ENCODE results near the gene AKAP11.

AKAP11 gene

GRCh38 chr13:42337808-42338600 lies 66.1 kb downstream of the AKAP11 start:
- no peak for DNase-seq

GRCh38 chr13:42345367-42345766 lies 73.4 kb downstream of the AKAP11 start:
- DNase-seq, result no peak

- DNase-seq, result no peak
These were observed 76.6 kb downstream of the AKAP11 start for GRCh38 chr13:42348576-42348975.

- DNase-seq, result no peak
These were observed 78.2 kb downstream of the AKAP11 start for GRCh38 chr13:42350141-42350540.

DNA sequence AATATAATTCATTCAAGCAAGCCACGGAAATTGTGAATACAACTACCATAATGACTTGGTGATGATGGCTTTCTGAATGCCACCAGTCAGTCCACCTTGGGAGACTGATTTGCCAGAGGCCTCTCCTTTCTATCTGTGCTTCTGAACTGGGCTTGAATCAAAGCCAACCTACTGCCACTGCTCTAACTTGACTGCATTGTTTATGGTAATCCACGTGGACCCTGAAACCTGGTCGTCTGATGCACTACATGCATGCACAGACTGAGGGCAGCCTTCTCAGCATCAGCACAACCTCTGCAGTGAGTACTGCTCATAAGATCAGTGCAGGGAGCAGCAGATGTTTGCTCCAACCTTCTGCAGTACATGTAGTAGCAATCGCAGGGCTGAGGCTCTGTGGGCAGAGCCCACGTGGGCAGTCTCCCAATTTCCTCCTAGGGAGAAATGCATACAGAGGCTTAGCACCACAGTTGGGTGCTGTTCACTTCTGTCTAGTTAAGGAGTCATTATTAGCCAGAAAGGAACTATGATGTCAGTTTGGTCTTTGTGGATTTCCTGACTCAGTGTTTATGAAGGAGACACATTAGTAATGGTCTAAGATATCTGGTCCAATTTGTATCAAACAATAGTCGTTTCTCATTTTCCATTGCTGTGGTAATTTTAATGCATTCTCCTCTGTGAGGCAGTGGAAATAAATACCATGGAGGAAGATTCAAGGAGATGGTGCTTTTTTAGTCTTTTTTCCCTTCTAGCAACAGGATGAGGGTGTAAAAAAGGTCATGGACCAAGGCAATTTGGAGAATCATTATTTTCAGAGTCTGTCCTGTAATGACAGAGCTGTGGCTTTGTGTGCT lies 82.5 kb downstream of the AKAP11 start:
- DNase-seq, result peak; percentile 82

- DNase-seq, result peak; percentile 65
These were observed 83.1 kb downstream of the AKAP11 start for GRCh38 chr13:42355092-42355485.

DNA sequence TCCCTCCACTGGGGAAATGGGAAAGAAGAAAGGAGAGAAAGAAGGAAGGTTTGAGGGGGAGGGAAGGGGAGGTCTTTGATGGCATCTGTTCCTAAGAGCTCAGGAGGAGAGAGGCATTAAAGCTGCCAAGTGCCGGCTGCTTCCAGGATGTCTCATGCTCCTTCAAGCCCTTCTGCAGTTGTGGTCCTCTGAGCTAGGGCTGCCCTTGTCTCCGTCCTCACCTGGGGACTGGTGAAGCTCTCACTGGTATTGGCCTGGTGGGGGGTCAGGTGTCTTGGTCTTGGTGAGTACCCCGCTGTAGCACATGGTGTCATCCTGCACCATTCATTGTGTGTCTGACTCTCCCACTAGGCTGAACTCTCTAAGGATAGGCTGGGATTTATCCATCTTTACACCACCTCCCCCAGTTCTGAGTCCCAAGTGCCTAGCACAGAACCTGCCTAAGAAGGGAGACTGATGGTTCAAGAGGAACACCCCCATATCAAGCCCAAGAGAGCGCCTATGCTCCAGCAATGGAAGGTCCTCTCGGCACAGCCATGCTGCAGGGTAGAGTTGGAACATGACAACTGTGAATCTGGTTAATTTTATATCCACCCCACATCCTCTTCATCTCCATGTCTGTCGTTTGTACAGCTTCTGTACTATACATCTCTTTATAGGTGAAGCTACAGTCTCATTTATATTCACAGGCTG lies 83.7 kb downstream of the AKAP11 start:
- DNase-seq, result no peak

DNA sequence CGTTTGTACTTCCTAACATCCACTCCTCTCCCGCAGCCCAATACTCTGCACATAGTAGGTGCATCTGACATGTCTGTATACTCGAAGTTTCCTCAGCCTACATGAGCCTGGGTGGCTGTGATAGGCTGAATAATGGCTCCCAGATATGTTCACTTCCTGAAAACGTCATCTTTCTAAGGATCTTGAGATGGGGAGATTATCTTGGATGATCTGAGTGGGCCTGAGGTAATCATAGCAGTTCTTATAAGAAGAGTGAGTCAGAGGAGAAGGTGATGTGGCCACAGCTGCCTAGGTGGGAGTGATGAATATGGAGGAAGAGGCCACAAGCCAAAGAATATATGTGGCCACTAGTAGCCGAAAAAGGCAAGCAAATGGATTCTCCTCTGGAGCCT lies 84.2 kb downstream of the AKAP11 start:
- DNase-seq, result peak; percentile 68

- DNase-seq, result no peak
These were observed 88.2 kb downstream of the AKAP11 start for GRCh38 chr13:42360046-42360574.

DNA sequence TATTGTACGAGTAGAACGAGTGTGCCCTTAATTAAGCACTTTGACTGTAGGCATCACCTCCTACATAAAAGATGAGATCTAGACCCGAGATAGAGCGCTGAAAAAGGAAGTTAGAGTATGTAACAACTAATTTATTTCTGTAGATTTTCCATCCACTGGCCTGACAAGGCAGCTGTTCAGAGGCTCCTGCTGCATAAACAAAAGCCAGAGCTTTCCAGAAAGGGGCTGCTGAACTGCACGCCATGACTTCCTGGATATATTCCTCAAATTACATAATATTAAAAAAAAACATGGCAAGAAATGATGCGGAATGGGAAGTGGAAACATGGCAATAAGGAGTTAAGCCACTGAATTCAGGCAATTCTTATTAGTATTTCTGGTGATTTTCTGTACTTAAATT lies 89.7 kb downstream of the AKAP11 start:
- no peak for DNase-seq

GRCh38 chr13:42363941-42364612 lies 92.1 kb downstream of the AKAP11 start:
- no peak for DNase-seq

DNA sequence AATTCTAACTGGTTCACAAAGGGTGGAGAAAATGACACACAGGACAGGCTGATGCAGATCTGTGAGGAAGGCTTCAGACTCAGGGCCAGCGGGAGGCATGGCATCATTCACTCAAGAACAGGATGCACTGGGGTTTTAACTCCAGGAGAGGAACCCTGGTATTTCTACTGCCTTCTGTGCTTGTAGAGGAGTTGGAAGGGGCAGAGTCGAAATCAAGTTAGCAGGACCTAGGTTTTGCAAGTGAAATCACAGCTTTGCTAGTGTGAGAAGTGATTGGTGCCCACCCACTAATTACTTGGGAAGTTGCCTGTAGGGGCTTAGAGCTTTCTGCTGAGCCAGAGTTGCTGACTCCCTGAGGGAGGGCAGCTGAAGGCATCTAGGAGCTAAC lies 92.7 kb downstream of the AKAP11 start:
- DNase-seq, result no peak

DNA sequence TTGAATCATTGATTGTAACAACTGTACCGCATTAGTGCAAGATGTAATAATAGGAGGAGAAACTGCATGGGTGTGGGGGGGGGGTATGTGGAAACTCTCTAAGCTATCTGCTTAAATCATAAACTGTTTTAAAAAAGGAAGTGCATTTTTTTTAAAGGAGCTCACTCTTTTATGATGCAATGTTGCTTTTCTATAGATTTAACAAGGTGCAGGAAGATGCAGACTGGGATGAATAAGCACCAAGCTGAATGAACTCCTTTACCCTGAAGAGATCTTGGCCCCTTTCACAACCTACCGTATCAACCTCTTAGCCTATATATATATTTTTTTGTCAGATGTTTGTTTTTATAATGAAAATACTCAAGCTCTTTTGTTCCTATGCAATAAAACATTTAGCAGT lies 95.9 kb downstream of the AKAP11 start:
- peak; percentile 20 for DNase-seq

GRCh38 chr13:42369071-42369797 lies 97.3 kb downstream of the AKAP11 start:
- DNase-seq, result peak; percentile 87

DNA sequence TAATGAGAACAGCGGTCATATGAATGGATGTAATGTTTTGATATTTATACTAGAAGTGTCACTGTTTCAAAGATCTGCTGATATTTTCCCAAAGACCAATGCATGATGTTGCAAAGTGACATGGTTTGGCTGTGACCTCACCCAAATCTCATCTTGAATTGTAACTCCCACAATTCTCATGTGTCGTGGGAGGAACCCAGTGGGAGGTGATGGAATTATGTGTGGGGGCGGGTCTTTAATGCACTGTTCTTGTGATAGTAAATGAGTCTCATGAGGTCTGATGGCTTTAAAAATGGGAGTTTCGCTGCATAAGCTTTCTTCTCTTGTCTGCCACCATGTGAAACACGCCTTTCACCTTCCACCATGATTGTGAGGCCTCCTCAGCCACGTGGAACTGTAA lies 98.3 kb downstream of the AKAP11 start:
- no peak for DNase-seq
